ENCODE data around the gene KIF13A. TPM values are rescaled to one million over a fixed set of nuclear protein-coding genes. Genes with fewer than 3 reads are reported as not detected.
"Not testable (repeated sequence)": the region's sequence is repeated elsewhere in the genome, so short reads cannot be mapped to it uniquely, and the experiment has no call there.

Gene KIF13A
- total RNA-seq, 1 donor from 2014 or later, result 54.4 TPM

GRCh38 chr6:17816921-17817611 lies 170.4 kb downstream of the KIF13A start:
- Mint-ChIP-seq H3K36me3 (peaks cover 28% of the 10 kb centered on the region), H3K4me3 (no peak overlapping the region), H3K27me3 (ENCODE audit: low read depth) (no peaks in the 10 kb centered on the region), H3K9me3 (no peaks in the 10 kb centered on the region), H3K27ac (peak overlapping the region; percentile 91), H3K4me1 (peaks cover 11% of the 10 kb centered on the region)
- DNase-seq (ENCODE audit: low spot score in 2 of 2, unreplicated experiment in 2 of 2), result no peak
- no peak for TF ChIP-seq CTCF (IDR thresholded peaks at IDR 0.05; ENCODE audit: unreplicated experiment)

- no peaks in the 10 kb centered on the region for H3K9me3 Mint-ChIP-seq
- H3K4me3 Mint-ChIP-seq, result no peak overlapping the region
- H3K4me1 Mint-ChIP-seq, result peaks cover 11% of the 10 kb centered on the region
- no peak overlapping the region for H3K27ac Mint-ChIP-seq
- peaks cover 41% of the 10 kb centered on the region for H3K36me3 Mint-ChIP-seq
- no peaks in the 10 kb centered on the region for H3K27me3 Mint-ChIP-seq (ENCODE audit: low read depth)
- DNase-seq (ENCODE audit: low spot score in 2 of 2, unreplicated experiment in 2 of 2), result no peak
- no peak for TF ChIP-seq CTCF (IDR thresholded peaks at IDR 0.05; ENCODE audit: unreplicated experiment)
Measured at GRCh38 chr6:17813542-17813941, 173.9 kb downstream of the KIF13A start.

GRCh38 chr6:17812311-17812710 lies 175.1 kb downstream of the KIF13A start:
- Mint-ChIP-seq H3K27me3 (ENCODE audit: low read depth) (no peaks in the 10 kb centered on the region), H3K4me1 (peaks cover 5% of the 10 kb centered on the region), H3K27ac (no peak overlapping the region), H3K36me3 (peaks cover 50% of the 10 kb centered on the region), H3K9me3 (peaks cover 7% of the 10 kb centered on the region), H3K4me3 (no peak overlapping the region)
- TF ChIP-seq CTCF (IDR thresholded peaks at IDR 0.05; ENCODE audit: unreplicated experiment), result no peak
- no peak for DNase-seq (ENCODE audit: low spot score in 2 of 2, unreplicated experiment in 2 of 2)

- no peak for DNase-seq (ENCODE audit: low spot score in 2 of 2, unreplicated experiment in 2 of 2)
- H3K4me1 Mint-ChIP-seq, result no peaks in the 10 kb centered on the region
- peaks cover 58% of the 10 kb centered on the region for H3K36me3 Mint-ChIP-seq
- no peak for TF ChIP-seq CTCF (IDR thresholded peaks at IDR 0.05; ENCODE audit: unreplicated experiment)
- no peak overlapping the region for H3K4me3 Mint-ChIP-seq
- H3K27me3 Mint-ChIP-seq (ENCODE audit: low read depth), result no peaks in the 10 kb centered on the region
- H3K9me3 Mint-ChIP-seq, result peaks cover 9% of the 10 kb centered on the region
- no peak overlapping the region for H3K27ac Mint-ChIP-seq
Measured at GRCh38 chr6:17808609-17809008, 178.8 kb downstream of the KIF13A start.

- H3K27me3 Mint-ChIP-seq (ENCODE audit: low read depth); H3K27ac Mint-ChIP-seq; H3K4me1 Mint-ChIP-seq; H3K4me3 Mint-ChIP-seq; H3K9me3 Mint-ChIP-seq; DNase-seq (ENCODE audit: low spot score in 2 of 2, unreplicated experiment in 2 of 2): not testable (repeated sequence)
- H3K36me3 Mint-ChIP-seq, result peaks cover 54% of the 10 kb centered on the region
Measured at GRCh38 chr6:17807431-17807830, 180.0 kb downstream of the KIF13A start.

- Mint-ChIP-seq H3K36me3 (peaks cover 41% of the 10 kb centered on the region), H3K9me3 (peaks cover 9% of the 10 kb centered on the region)
Measured at GRCh38 chr6:17803409-17803808, 184.0 kb downstream of the KIF13A start.

More at GRCh38 chr6:17803409-17803808, 184.0 kb downstream of the KIF13A start:
- Mint-ChIP-seq H3K27ac (no peak overlapping the region), H3K27me3 (ENCODE audit: low read depth) (no peaks in the 10 kb centered on the region), H3K4me3 (no peak overlapping the region), H3K4me1 (no peaks in the 10 kb centered on the region)
- DNase-seq (ENCODE audit: low spot score in 2 of 2, unreplicated experiment in 2 of 2), result no peak
- no peak for TF ChIP-seq CTCF (IDR thresholded peaks at IDR 0.05; ENCODE audit: unreplicated experiment)

Measured in mesothelial cell of epicardium (in vitro differentiated cells).